ENCODE results near the gene SMIM28.

Gene SMIM28

GRCh38 chr6:138336221-138336620 is 41.5 kb upstream of the SMIM28 start:
- TF ChIP-seq CTCF (IDR thresholded peaks at IDR 0.05; ENCODE audit: low read depth, low read length) = no peak
- no peak for DNase-seq (ENCODE audit: low read depth in 2 of 2)
- no peak overlapping the region for H3K4me3 ChIP-seq (replicated peaks in 1 of 2; ENCODE audit: low read depth in 2 of 2, low read length in 2 of 2)

GRCh38 chr6:138337076-138337475 is 40.6 kb upstream of the SMIM28 start:
- no peak for TF ChIP-seq CTCF (IDR thresholded peaks at IDR 0.05; ENCODE audit: low read depth, low read length)
- no peak for DNase-seq (ENCODE audit: low read depth in 2 of 2)
- H3K4me3 ChIP-seq (replicated peaks in 1 of 2; ENCODE audit: low read depth in 2 of 2, low read length in 2 of 2) = no peak overlapping the region

GRCh38 chr6:138339024-138339423 is 38.7 kb upstream of the SMIM28 start:
- H3K4me3 ChIP-seq (replicated peaks in 1 of 2; ENCODE audit: low read depth in 2 of 2, low read length in 2 of 2) = no peak overlapping the region
- no peak for DNase-seq (ENCODE audit: low read depth in 2 of 2)
- no peak for TF ChIP-seq CTCF (IDR thresholded peaks at IDR 0.05; ENCODE audit: low read depth, low read length)

- DNase-seq (ENCODE audit: low read depth in 2 of 2) = no peak
- no peak for TF ChIP-seq CTCF (IDR thresholded peaks at IDR 0.05; ENCODE audit: low read depth, low read length)
- H3K4me3 ChIP-seq (replicated peaks in 1 of 2; ENCODE audit: low read depth in 2 of 2, low read length in 2 of 2) = no peak overlapping the region
These were observed 36.5 kb upstream of the SMIM28 start for GRCh38 chr6:138341176-138341575.

DNA sequence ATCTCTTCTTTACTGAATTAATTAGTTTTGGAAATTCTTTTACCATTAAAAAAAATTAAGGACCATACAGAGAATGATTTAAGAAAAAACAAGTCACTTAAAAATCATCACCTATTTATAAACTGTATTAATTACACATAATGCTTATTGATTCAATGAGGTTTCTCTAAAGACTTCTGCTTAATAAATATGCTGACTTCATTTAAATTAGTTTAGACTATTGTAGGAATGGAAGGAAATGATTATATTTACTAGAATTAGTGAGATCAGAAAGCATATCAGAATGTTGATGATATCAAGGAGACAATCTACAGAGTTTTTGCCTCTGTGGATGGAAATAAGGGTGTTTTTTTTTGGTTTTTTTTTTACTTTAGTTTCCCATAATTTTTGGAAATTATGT is 34.6 kb upstream of the SMIM28 start:
- DNase-seq (ENCODE audit: low read depth in 2 of 2) = no peak
- H3K4me3 ChIP-seq (replicated peaks in 1 of 2; ENCODE audit: low read depth in 2 of 2, low read length in 2 of 2) = no peak overlapping the region
- TF ChIP-seq CTCF (IDR thresholded peaks at IDR 0.05; ENCODE audit: low read depth, low read length) = no peak

DNA sequence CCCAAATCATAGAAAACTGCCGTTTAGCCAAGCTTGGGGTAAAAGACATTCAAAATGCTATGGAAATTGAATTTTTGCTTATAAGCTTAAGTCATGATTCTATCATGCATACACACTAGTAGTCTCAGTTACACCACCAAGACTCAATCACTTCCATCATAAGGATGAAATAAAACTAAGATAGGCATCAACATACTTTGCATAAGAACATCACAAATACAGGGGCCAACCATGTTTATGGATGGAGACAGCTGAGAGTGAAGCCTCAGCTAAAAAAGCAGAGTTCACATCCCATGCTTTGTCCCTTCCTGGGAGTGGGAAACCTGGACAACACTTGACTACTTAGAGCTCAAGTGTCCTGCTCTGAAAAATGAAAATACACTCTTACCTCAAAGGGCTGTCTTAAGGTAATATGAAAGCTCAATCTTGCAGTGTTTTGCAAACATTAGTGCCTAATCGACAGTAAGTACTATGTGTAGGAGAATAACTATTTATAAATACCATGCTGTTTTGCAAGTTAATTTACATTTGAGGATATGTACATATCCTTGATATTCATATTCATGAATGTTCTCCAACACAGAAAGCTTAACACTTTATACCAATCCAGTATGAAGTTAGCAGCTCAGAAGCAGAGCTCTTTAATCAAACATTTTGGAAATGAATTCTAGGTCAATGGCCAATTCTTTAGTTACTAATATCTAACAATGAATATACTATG is 32.0 kb upstream of the SMIM28 start:
- no peak overlapping the region for H3K4me3 ChIP-seq (replicated peaks in 1 of 2; ENCODE audit: low read depth in 2 of 2, low read length in 2 of 2)
- DNase-seq (ENCODE audit: low read depth in 2 of 2) = no peak
- TF ChIP-seq CTCF (IDR thresholded peaks at IDR 0.05; ENCODE audit: low read depth, low read length) = no peak
